Left lung (tissue), 10 donors: ENCODE data around the gene AHI1. TPM values are rescaled to one million over a fixed set of nuclear protein-coding genes. Genes with fewer than 3 reads are reported as not detected.

ENCODE experiments used
- ATAC-seq: fragments of 200-7000 bp; cut with Tn5 transposase; one replicate; pipeline ENCODE4 v1.9.1; 2020; ENCODE audit warnings: moderate library complexity
- DNase-seq, 4 donors: peaks; one replicate each; pipeline ENCODE4 v3.0.0-alpha.2; 2013 to 2020
- H3K27ac ChIP-seq, 2 donors: fragments of 200-600 bp; sonication (generic) in 1 of 2; one replicate each; pipeline versions ENCODE4 v1.5.0 to v1.8.0; 2020 to 2021
- H3K27me3 ChIP-seq, 2 donors: fragments of 200-600 bp; sonication (generic) in 1 of 2; one replicate each; pipeline versions ENCODE4 v1.5.0 to v1.8.0; 2020 to 2021
- H3K36me3 ChIP-seq, 2 donors: fragments of 200-600 bp; sonication (generic) in 1 of 2; one replicate each; pipeline versions ENCODE4 v1.5.0 to v1.8.0; 2020 to 2021
- H3K4me1 ChIP-seq, 2 donors: fragments of 200-600 bp; one replicate each; pipeline ENCODE4 v1.8.0; 2021
- H3K4me3 ChIP-seq, 2 donors: fragments of 200-600 bp; sonication (generic) in 1 of 2; one replicate each; pipeline versions ENCODE4 v1.5.0 to v1.8.0; 2020 to 2021; ENCODE audit warnings: mild to moderate bottlenecking in 1 of 2
- H3K9me3 ChIP-seq, 2 donors: fragments of 200-600 bp; sonication (generic) in 1 of 2; one replicate each; pipeline versions ENCODE4 v1.5.0 to v1.8.0; 2020 to 2021
- CTCF ChIP-seq, 2 donors: fragments of 200-600 bp; sonication (generic) in 1 of 2; IDR thresholded peaks; one replicate each; pipeline versions ENCODE4 v1.5.0 to v1.8.0; 2021; ENCODE audit warnings: antibody characterized with exemption in 2 of 2
- intact Hi-C, 2 donors: fragments of 100-400 bp; cut with DNase I; formaldehyde crosslinking; loops; one replicate each; pipeline versions ENCODE4 v1.11.2 to v1.14.2; 2022
- polyA plus RNA-seq, 6 donors: library from polyadenylated mRNA; unstranded; fragments of 120-200 nt; gene quantifications; one replicate each; pipeline ENCODE4 v1.2.1, GENCODE V29; 2013; ENCODE audit not compliant: insufficient read length in 6 of 6
- total RNA-seq, 2 donors: library from RNA; stranded (reverse); fragmentation: NEBNext Ultra II Directional; extraction: Animal tissue kit (Norgen Biotek cat#: 25700); gene quantifications; one replicate each; pipeline ENCODE4 v1.2.1, GENCODE V29; 2021
- donor health status: DM: no; HTN: yes; CAD: no.
- donor health status: DM: no; HTN: no; CAD: no.

Gene AHI1
- total and polyA plus RNA-seq, 8 donors: 23.7 to 65.0 (median 49.0) TPM

- Histone ChIP-seq H3K4me3 (no peak overlapping the region), H3K36me3 (no peaks in the 10 kb centered on the region), H3K27me3 (no peaks in the 10 kb centered on the region), H3K4me1 (no peaks in the 10 kb centered on the region), H3K9me3 (no peaks in the 10 kb centered on the region), H3K27ac (no peak overlapping the region)
- DNase-seq: no peak
- no peak for TF ChIP-seq CTCF (IDR thresholded peaks at IDR 0.05)
- ATAC-seq: no peak
- intact Hi-C loops: no loop called here
Measured at GRCh38 chr6:135514706-135515105, 17.2 kb upstream of the AHI1 start.

- Histone ChIP-seq H3K36me3 (no peaks in the 10 kb centered on the region), H3K4me3 (no peak overlapping the region), H3K27me3 (no peaks in the 10 kb centered on the region), H3K4me1 (no peaks in the 10 kb centered on the region), H3K9me3 (no peaks in the 10 kb centered on the region), H3K27ac (no peak overlapping the region)
- peak in 1 of 2 donors; percentile 34 for TF ChIP-seq CTCF (IDR thresholded peaks at IDR 0.05)
- ATAC-seq: peak; percentile 90
- DNase-seq: peak in 1 of 4 donors; percentile 53
- intact Hi-C loops: loop anchor here in 1 of 2 donors (10.0 kb wide), 1 partner anchor 808 kb away; no protein-coding TSS in a partner anchor
Measured at GRCh38 chr6:135506270-135506997, 8.9 kb upstream of the AHI1 start.

- H3K9me3 ChIP-seq: no peaks in the 10 kb centered on the region
- intact Hi-C loops: loop anchor here in 1 of 2 donors (10.0 kb wide), 1 partner anchor 809 kb away; no protein-coding TSS in a partner anchor
Measured at GRCh38 chr6:135505648-135506047, 8.1 kb upstream of the AHI1 start.

GRCh38 chr6:135505222-135505621, 7.7 kb upstream of the AHI1 start:
- DNase-seq (no peak), ATAC-seq (no peak)
- no peaks in the 10 kb centered on the region for H3K4me1 ChIP-seq
- no peak for TF ChIP-seq CTCF (IDR thresholded peaks at IDR 0.05)
- H3K27me3 ChIP-seq: no peaks in the 10 kb centered on the region
- no peaks in the 10 kb centered on the region for H3K36me3 ChIP-seq
- H3K9me3 ChIP-seq: no peaks in the 10 kb centered on the region
- intact Hi-C loops: loop anchor here in 1 of 2 donors (10.0 kb wide), 1 partner anchor 810 kb away; no protein-coding TSS in a partner anchor
- no peak overlapping the region for H3K27ac ChIP-seq
- H3K4me3 ChIP-seq: no peak overlapping the region

More at GRCh38 chr6:135505648-135506047, 8.1 kb upstream of the AHI1 start:
- no peaks in the 10 kb centered on the region for H3K4me1 ChIP-seq
- no peak overlapping the region for H3K4me3 ChIP-seq
- no peak for DNase-seq
- H3K27me3 ChIP-seq: no peaks in the 10 kb centered on the region
- no peak for ATAC-seq
- no peaks in the 10 kb centered on the region for H3K36me3 ChIP-seq
- H3K27ac ChIP-seq: no peak overlapping the region
- TF ChIP-seq CTCF (IDR thresholded peaks at IDR 0.05): no peak

- no peaks in the 10 kb centered on the region for H3K36me3 ChIP-seq
- no peaks in the 10 kb centered on the region for H3K9me3 ChIP-seq
- no peaks in the 10 kb centered on the region for H3K4me1 ChIP-seq
- intact Hi-C loops: loop anchor here in 1 of 2 donors (10.0 kb wide), 1 partner anchor 810 kb away; no protein-coding TSS in a partner anchor
- H3K4me3 ChIP-seq: no peak overlapping the region
- no peak overlapping the region for H3K27ac ChIP-seq
- no peaks in the 10 kb centered on the region for H3K27me3 ChIP-seq
- TF ChIP-seq CTCF (IDR thresholded peaks at IDR 0.05): no peak
- ATAC-seq (no peak), DNase-seq (no peak)
Measured at GRCh38 chr6:135504734-135505133, 7.2 kb upstream of the AHI1 start.
